GM13977 (cell line): ENCODE data around the gene SLC35A2.
A peak's percentile ranks its signal among the peaks of the same experiment; 100 is the strongest.

Experiments
- DNase-seq: peaks from one replicate; pipeline ENCODE4 v3.0.0; 2012; ENCODE audit warnings: low spot score
- CTCF ChIP-seq: IDR thresholded peaks from 2 replicates; pipeline ENCODE4 v1.5.1; 2012; ENCODE audit warnings: mild to moderate bottlenecking, control low read depth; ENCODE audit not compliant: insufficient read depth; ENCODE audit errors: extremely low read depth, missing control alignments
- in situ Hi-C: fragments of 300-500 bp; cut with MboI; formaldehyde crosslinking; loops from one replicate; pipeline ENCODE4 v1.12.0; 2022; ENCODE audit warnings: low sequenced_read_pairs, low pct_unique_long_range_greater_than_20kb, mixed read lengths, inconsistent platforms; ENCODE audit not compliant: unreplicated experiment

The SLC35A2 gene

GRCh38 chrX:48948589-48948988 lies 37.1 kb upstream of the SLC35A2 start:
- in situ Hi-C loops = no loop called here
- no peak for DNase-seq
- TF ChIP-seq CTCF = no peak

- DNase-seq = peak; percentile 64
- in situ Hi-C loops = no loop called here
- peak; percentile 92 for TF ChIP-seq CTCF
Measured at GRCh38 chrX:48945517-48946348, 34.3 kb upstream of the SLC35A2 start.

- TF ChIP-seq CTCF = no peak
- DNase-seq = no peak
- in situ Hi-C loops = no loop called here
Measured at GRCh38 chrX:48942895-48943294, 31.4 kb upstream of the SLC35A2 start.

GRCh38 chrX:48940404-48940955 lies 29.0 kb upstream of the SLC35A2 start:
- TF ChIP-seq CTCF = no peak
- in situ Hi-C loops = no loop called here

GRCh38 chrX:48939524-48940228 lies 28.2 kb upstream of the SLC35A2 start:
- no peak for TF ChIP-seq CTCF
- in situ Hi-C loops = no loop called here
- DNase-seq = no peak

More at GRCh38 chrX:48940404-48940955, 29.0 kb upstream of the SLC35A2 start:
- DNase-seq = no peak

GRCh38 chrX:48938721-48939425 lies 27.4 kb upstream of the SLC35A2 start:
- no peak for TF ChIP-seq CTCF
- in situ Hi-C loops = no loop called here
- DNase-seq = no peak
